HK-2 (cell line): ENCODE results near the gene ARHGAP24.
"Not testable (repeated sequence)": the region's sequence is repeated elsewhere in the genome, so short reads cannot be mapped to it uniquely, and the experiment has no call there.

Experiments
- DNase-seq: peaks from one replicate; pipeline ENCODE4 v3.0.0-alpha.2; 2018; ENCODE audit not compliant: unreplicated experiment

Gene ARHGAP24

GRCh38 chr4:85518526-85518925 is 43.6 kb downstream of the ARHGAP24 start:
- not testable (repeated sequence) for DNase-seq

- DNase-seq = no peak
Observed at GRCh38 chr4:85520765-85521749, 46.1 kb downstream of the ARHGAP24 start.

- no peak for DNase-seq
Observed at GRCh38 chr4:85522277-85522676, 47.3 kb downstream of the ARHGAP24 start.

- no peak for DNase-seq
Observed at GRCh38 chr4:85522836-85523235, 47.9 kb downstream of the ARHGAP24 start.

GRCh38 chr4:85527815-85528214 is 52.9 kb downstream of the ARHGAP24 start:
- DNase-seq = no peak

GRCh38 chr4:85531560-85532341 is 56.8 kb downstream of the ARHGAP24 start:
- DNase-seq = no peak

- DNase-seq = no peak
Observed at GRCh38 chr4:85534120-85534519, 59.2 kb downstream of the ARHGAP24 start.

- no peak for DNase-seq
Observed at GRCh38 chr4:85543832-85544231, 68.9 kb downstream of the ARHGAP24 start.

- no peak for DNase-seq
Observed at GRCh38 chr4:85544751-85545150, 69.8 kb downstream of the ARHGAP24 start.

- no peak for DNase-seq
Observed at GRCh38 chr4:85548116-85548515, 73.2 kb downstream of the ARHGAP24 start.

- no peak for DNase-seq
Observed at GRCh38 chr4:85548841-85549240, 73.9 kb downstream of the ARHGAP24 start.

- DNase-seq = no peak
Observed at GRCh38 chr4:85555206-85555605, 80.3 kb downstream of the ARHGAP24 start.

GRCh38 chr4:85556283-85556682 is 81.3 kb downstream of the ARHGAP24 start:
- no peak for DNase-seq

GRCh38 chr4:85557016-85557901 is 82.3 kb downstream of the ARHGAP24 start:
- DNase-seq = no peak

GRCh38 chr4:85565761-85566480 is 91.0 kb downstream of the ARHGAP24 start:
- no peak for DNase-seq

- no peak for DNase-seq
Observed at GRCh38 chr4:85569730-85570299, 94.9 kb downstream of the ARHGAP24 start.

- no peak for DNase-seq
Observed at GRCh38 chr4:85570388-85570787, 95.4 kb downstream of the ARHGAP24 start.

GRCh38 chr4:85571008-85571407 is 96.1 kb downstream of the ARHGAP24 start:
- DNase-seq = no peak

GRCh38 chr4:85573270-85573669 is 98.3 kb downstream of the ARHGAP24 start:
- DNase-seq = no peak

- no peak for DNase-seq
Observed at GRCh38 chr4:85577307-85577706, 102.4 kb downstream of the ARHGAP24 start.

- no peak for DNase-seq
Observed at GRCh38 chr4:85579942-85580341, 105.0 kb downstream of the ARHGAP24 start.
